Right kidney (tissue), 1 donor: ENCODE results near the gene THSD4.
A peak's percentile ranks its signal among the peaks of the same experiment; 100 is the strongest.
"Not testable (repeated sequence)": the region's sequence is repeated elsewhere in the genome, so short reads cannot be mapped to it uniquely, and the experiment has no call there.

Experiments
- DNase-seq: peaks from one replicate; pipeline ENCODE4 v3.0.0-alpha.2; 2016

THSD4 gene

GRCh38 chr15:71261418-71261817 is 146.1 kb downstream of the THSD4 start:
- DNase-seq: no peak

DNA sequence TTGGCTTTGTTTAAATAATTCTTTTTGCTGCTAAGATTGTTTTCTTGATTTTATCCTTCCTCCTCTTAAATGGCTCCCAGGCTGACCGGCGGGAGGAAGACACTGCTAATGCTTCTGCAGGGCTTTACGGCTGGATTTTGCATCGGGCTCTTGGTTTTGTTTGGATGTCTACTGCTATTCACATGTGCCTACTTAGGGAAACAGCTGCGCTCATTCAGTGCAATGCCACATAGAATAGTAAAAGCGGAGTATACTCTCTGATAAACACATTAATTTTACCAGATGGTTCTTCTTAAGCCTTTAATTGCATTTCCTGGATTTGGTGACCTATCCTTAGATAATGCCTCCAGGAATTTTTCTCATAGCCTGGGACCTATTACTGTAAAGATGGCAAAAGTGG is 146.6 kb downstream of the THSD4 start:
- no peak for DNase-seq

DNA sequence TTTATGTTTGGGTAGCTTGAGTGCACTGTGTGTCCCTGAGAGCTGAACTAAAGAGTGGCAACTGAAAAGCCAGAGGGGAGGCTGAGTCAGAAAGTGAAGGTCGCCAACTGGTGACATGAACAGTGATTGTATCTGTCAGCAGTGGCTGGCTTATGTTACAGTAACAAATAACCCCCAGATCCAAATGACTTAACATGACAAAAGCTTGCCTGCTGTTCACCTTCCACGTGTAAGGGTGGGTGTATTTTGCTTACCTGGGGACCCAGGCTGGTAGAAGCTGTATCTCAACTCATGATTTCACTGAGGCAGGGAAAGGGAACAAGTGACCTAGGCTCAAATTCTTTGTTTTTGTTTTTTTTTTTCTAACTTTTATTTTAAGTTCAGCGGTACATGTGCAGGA is 147.3 kb downstream of the THSD4 start:
- no peak for DNase-seq

DNA sequence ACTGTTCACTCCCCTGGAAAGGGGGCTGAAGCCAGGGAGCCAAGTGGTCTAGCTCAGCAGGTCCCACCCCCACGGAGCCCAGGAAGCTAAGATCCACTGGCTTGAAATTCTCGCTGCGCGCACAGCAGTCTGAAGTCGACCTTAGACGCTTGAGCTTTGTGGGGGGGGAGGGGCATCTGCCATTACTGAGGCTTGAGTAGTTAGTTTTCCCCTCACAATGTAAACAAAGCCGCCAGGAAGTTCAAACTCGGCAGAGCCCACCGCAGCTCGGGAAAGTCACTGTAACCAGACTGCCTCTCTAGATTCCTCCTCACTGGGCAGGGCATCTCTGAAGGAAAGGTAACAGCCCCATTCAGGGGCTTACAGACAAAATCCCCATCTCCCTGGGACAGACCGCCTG is 150.3 kb downstream of the THSD4 start:
- not testable (repeated sequence) for DNase-seq

GRCh38 chr15:71271327-71271726 is 156.1 kb downstream of the THSD4 start:
- DNase-seq: no peak

- DNase-seq: no peak
These were observed 157.7 kb downstream of the THSD4 start for GRCh38 chr15:71272932-71273331.

DNA sequence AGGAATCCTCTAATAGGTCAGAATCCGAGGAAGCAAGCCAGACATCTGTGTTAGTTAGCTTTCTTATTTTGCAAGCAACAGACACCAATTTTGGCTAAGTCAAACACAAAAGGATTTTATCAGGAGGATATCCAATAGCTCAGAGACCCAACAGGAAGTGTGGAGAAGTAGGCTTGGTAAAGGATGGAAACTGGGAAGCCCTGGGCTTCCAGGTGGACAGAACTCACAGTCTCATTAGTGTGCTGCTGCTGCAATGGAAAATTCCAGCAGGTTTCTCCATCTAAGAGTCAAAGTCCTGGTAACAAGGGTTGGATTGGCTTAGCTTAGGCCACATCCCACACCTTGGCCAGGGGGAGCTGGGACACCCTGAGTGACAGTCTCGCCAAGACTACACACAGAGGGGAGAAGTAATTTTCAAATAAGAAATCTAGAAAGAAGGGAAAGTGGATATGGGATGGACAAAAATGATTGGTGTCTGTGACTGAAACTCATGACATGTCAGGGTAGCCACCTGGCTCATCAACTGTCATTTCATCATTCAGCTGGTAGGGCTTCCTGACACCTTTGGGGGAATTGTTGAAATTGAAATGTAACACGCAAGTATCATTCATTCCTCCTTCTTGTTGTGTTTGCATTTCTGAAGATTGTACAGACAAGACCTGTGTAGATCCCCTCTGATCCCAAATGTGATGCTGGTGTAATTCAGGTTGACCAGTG is 158.6 kb downstream of the THSD4 start:
- DNase-seq: no peak

DNA sequence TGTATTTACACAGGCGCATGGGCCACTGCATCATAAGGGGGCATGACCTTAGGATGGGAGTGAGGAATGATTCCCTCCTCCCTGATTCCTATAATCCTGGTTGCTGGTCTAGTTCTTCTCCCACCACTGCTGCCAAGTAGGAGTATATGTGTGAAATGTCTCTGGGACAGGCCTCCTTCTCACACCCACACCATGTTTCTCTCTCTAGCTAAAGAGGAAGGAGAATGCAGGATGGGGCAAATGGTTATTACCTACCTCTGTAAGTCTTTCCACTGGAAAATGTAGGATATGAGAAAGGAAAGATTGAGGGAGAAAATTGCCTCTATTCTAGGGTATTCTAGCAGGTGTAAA is 159.2 kb downstream of the THSD4 start:
- DNase-seq: no peak

- DNase-seq: no peak
These were observed 159.8 kb downstream of the THSD4 start for GRCh38 chr15:71275098-71275497.

DNA sequence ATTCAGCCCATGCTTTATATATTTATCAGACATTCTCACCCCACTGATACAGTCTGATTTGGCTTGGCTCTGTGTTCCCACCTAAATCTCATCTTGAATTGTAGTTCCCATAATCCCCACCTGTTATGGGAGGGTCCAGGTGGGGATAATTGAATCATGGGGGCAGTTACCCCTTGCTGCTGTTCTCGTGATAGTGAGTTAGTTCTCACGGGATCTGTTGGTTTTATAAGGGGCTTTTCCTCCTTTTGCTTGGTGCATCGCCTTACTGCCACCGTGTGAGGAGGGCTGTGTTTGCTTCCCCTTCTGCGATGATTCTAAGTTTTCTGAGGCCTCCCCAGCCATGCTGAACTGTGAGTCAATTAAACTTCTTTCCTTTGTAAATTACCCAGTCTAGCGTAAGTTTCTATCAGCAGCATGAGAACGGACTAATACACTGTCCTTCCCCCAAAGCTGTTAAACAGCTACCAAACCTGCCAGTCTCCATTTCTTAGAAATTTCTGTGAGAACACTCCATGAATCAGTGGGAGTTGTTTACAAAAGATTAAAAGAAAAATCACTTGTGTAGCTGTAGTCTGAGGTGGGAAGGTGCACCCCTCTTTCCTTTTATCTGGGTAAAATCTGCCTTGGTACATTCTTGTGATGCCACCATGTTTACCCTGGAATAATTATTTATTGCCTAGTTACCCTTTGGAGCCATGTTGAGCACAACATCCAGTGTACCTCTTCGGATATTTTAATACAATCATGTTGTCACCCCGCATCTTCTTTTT is 160.5 kb downstream of the THSD4 start:
- no peak for DNase-seq

DNA sequence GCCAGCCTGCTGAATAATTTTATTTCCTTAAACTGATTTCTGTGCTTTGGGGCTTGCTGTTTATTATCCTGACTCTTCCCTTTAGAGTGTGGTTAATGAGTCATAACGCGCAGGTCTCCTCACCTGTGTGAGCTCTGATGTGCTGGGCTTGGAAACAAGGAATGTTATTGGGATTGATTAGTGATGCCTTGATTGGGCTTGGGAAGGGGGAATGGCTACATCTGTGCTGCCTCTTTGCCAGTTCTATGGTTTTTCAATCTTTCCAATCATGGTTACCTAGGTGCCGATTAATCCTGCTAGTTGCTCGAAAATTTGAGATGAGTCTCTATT is 161.0 kb downstream of the THSD4 start:
- no peak for DNase-seq

DNA sequence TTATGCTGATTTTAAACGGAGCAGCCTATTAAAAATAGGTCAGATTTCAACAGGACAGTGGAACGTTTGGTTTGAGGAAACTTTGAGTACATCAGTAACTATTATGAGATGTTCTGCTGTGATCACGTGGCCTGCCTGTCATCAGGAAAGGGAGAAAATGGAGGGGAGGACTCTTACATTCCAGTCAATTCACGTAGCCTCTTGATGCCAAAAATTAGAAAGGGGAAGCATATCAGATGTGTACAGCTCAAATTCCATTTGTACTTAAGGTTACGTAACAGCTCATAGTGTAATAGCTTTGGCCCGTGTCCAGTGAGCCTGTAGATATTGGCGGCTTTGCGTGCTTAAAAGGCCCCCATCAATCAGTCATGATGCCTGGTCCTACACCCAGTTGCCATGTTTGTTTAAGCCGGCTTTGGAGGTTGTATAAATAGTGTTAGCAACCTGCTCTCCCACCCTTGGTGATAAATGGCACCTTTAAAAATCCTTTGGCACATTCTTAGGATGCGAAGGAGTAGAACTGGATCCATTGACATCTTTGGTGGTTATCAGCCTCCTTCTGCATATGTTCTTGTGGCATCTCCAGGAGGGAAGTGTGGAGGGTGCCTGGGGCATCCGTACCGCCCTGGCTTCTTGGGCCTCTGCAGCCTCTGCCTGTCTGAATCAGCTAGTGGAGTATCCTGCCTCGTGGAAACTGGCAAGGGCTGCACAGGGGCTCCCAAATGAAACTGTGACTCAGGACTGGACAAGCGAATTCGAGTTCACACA is 163.9 kb downstream of the THSD4 start:
- peak; percentile 17 for DNase-seq

- DNase-seq: no peak
These were observed 164.5 kb downstream of the THSD4 start for GRCh38 chr15:71279757-71280141.

- DNase-seq: no peak
These were observed 164.9 kb downstream of the THSD4 start for GRCh38 chr15:71280206-71280605.

DNA sequence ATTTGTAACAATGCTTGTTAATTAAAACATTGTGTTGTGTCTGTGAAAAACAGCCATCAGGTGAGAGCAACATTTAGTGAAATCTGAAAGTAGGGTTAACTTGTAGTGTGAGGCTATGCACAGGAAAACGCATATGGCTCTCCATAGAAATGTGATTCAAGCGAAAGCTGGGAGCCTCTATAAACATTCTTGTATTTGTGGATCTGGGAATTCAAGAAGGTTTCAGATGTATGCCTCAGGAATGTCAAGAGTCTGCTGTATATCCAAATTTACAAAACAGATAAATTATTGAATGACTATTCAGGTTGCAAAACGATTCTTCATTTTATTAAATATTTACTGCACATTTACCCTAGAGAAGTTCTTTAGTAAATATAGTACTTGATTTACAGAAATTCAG is 166.0 kb downstream of the THSD4 start:
- no peak for DNase-seq

GRCh38 chr15:71282076-71282475 is 166.8 kb downstream of the THSD4 start:
- no peak for DNase-seq

DNA sequence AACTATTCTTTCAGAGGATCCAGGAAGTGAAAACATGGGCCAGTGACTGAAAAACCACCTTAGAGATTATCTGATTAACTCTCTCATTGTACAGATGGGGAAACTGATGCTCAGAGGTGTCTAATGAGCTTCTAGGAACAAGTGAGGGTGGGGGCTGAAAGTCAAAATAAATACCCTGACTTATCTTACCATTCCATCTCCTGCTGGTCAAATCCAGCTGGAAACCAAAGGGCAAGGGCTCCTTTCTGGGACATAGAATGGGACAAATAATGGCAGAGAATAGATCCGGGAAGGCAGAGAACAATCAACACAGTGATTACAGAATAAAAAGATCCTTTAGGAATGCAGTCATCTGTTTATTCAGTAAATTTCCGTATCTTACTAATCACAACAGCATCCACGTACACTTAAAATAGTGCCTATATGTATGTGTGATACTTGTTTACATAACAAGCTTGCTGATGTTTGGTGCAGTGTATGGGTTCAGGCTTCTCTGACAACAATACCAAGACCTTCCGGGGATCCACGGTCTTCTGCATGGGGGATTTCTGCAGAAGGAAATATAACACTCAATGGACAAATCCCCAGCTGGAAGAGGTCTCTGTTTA is 173.2 kb downstream of the THSD4 start:
- no peak for DNase-seq

GRCh38 chr15:71290002-71290401 is 174.7 kb downstream of the THSD4 start:
- DNase-seq: no peak

- DNase-seq: no peak
These were observed 175.8 kb downstream of the THSD4 start for GRCh38 chr15:71290881-71291635.

DNA sequence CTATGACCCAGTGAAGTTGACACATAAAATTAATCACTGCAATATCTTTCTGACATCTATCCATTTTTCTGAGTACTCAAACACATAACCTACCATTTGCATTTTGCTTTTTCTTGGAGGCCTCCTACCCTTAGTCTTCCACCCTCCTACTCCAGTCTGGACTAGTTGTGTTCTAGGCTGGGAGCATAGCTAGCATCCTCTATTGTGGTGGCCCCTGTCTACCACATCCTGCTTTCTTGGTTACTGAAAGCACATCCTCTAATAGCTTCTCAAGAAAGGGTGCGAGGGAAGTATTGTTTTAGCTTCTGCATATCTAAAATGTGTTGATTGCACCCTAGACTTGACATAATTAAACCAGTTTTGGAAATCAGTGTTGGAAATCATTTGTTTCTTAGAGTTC is 176.5 kb downstream of the THSD4 start:
- no peak for DNase-seq

GRCh38 chr15:71293723-71294122 is 178.5 kb downstream of the THSD4 start:
- no peak for DNase-seq

DNA sequence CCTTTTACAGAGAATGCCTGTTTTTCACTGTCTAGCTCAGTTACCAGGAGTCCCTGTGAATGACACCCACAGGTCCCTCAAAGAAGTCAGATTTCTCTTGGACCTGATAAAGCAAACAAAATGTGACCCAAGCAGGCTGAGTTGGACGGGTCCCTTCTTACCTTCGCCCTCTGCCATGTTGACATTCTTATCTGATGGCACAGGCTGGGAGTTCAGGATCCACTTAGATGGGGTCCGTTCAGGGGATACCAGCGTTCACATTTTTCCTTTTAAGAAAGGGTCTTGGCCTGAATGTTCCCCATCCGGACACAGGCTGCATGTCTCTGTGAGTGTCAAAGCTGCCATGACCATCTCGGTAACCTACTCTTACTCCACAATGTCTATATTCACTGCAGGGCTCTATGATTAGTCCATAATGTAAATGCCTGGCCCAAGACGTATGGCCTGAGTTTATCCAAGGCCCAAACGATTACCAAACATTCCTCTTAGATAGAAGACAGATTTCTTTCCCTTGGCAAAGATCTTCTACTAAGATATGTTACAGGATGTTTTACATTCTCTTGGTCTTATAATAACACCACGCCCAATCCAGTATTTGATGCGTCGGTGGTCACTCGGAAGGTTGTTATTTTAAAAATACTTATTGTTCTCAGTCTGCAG is 179.1 kb downstream of the THSD4 start:
- no peak for DNase-seq
